ENCODE data around the gene BRIP1.

Gene BRIP1

DNA sequence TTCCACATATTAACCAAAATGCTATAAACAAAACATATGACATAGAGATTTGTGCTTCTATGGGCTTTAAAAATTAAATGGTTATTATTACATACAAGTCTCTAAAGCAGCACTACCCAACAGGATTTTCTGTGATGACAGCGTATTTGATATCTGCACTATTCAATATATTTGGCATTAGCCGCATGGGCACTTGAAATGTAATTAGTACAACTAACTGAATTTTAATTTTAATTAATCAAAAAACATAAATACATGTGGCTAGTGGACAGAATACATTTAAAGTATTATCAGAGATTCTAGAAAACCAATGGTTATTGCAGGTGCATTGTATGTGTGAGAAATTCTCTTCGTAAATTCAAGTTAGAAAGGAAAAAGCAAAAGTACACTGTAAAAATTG lies 45.9 kb downstream of the BRIP1 start:
- no peak overlapping the region for H2BK5ac ChIP-seq (ENCODE audit: low read depth, low read length, poor library complexity)
- H3K9ac ChIP-seq (ENCODE audit: low read length), result no peak overlapping the region
- no CpG with 5 or more reads among the region's 3 CpGs for WGBS (ENCODE audit: extremely low coverage, insufficient coverage, insufficient read length)
- no peaks in the 10 kb centered on the region for H3K4me1 ChIP-seq (ENCODE audit: control insufficient read depth in 1 of 2, insufficient read depth in 2 of 2, low read length in 2 of 2)
- H3K27me3 ChIP-seq (ENCODE audit: insufficient read depth, low read length), result no peaks in the 10 kb centered on the region
- no peak overlapping the region for H3K4ac ChIP-seq (ENCODE audit: low read depth, low read length)
- no peak overlapping the region for H3K4me3 ChIP-seq (ENCODE audit: low read depth, low read length)
- H3K4me2 ChIP-seq (ENCODE audit: low read length), result no peak overlapping the region
- H4K91ac ChIP-seq (ENCODE audit: low read depth, low read length), result no peak overlapping the region
- H2BK120ac ChIP-seq (ENCODE audit: insufficient read depth, low read length, poor library complexity), result no peak overlapping the region
- H3K9me3 ChIP-seq (ENCODE audit: insufficient read depth, low read depth, low read length), result no peaks in the 10 kb centered on the region
- H3K36me3 ChIP-seq (ENCODE audit: control insufficient read depth in 1 of 2, insufficient read depth in 2 of 2, low read length in 2 of 2), result peaks cover 3 to 6% of the 10 kb centered on the region in 2 experiments
- H3K14ac ChIP-seq (ENCODE audit: low read length), result no peak overlapping the region
- no peak overlapping the region for H4K8ac ChIP-seq (ENCODE audit: low read depth, low read length)
- H3K18ac ChIP-seq (ENCODE audit: low read length), result no peak overlapping the region
- H3K79me2 ChIP-seq (ENCODE audit: control insufficient read depth, insufficient read depth, low read length, poor library complexity), result no peaks in the 10 kb centered on the region
- DNase-seq, result no peak
- H3K23ac ChIP-seq (ENCODE audit: low read length), result no peak overlapping the region
- H3K79me1 ChIP-seq (ENCODE audit: low read length), result no peaks in the 10 kb centered on the region
- H2BK12ac ChIP-seq (ENCODE audit: low read length), result no peak overlapping the region
- H4K12ac ChIP-seq (ENCODE audit: low read depth, low read length), result no peak overlapping the region
- H2AFZ ChIP-seq (ENCODE audit: insufficient read depth, low read length, poor library complexity), result no peak overlapping the region
- H3K27ac ChIP-seq (ENCODE audit: low read depth, low read length), result no peak overlapping the region
- no peak overlapping the region for H2AK5ac ChIP-seq (ENCODE audit: low read length)

DNA sequence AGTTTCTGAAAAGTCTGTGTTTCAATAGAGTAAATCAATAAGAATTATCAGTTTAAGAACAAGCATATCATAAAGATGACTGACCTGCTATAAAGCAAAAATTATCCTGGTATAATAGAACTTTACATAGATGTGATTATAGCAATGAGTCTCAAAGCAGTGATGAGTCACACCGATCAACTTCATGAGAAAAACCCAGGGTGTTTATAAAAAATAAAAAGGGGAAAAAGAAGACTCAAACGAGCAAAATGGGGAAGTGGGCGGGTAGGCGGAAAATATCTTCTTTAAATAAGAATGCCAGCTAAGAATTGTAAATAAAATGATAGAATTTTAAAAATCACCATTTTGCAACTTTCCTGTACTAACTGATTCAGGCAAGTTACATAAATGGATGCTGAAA lies 46.8 kb downstream of the BRIP1 start:
- no peak overlapping the region for H2BK5ac ChIP-seq (ENCODE audit: low read depth, low read length, poor library complexity)
- no peak overlapping the region for H2BK12ac ChIP-seq (ENCODE audit: low read length)
- no peaks in the 10 kb centered on the region for H3K27me3 ChIP-seq (ENCODE audit: insufficient read depth, low read length)
- DNase-seq, result peak in 1 of 2 donors; percentile 7
- H2AK5ac ChIP-seq (ENCODE audit: low read length), result no peak overlapping the region
- H4K8ac ChIP-seq (ENCODE audit: low read depth, low read length), result no peak overlapping the region
- H2AFZ ChIP-seq (ENCODE audit: insufficient read depth, low read length, poor library complexity), result no peak overlapping the region
- H3K4me1 ChIP-seq (ENCODE audit: control insufficient read depth in 1 of 2, insufficient read depth in 2 of 2, low read length in 2 of 2), result no peaks in the 10 kb centered on the region
- H3K79me1 ChIP-seq (ENCODE audit: low read length), result no peaks in the 10 kb centered on the region
- H3K27ac ChIP-seq (ENCODE audit: low read depth, low read length), result no peak overlapping the region
- no peak overlapping the region for H4K12ac ChIP-seq (ENCODE audit: low read depth, low read length)
- no peak overlapping the region for H3K14ac ChIP-seq (ENCODE audit: low read length)
- H3K79me2 ChIP-seq (ENCODE audit: control insufficient read depth, insufficient read depth, low read length, poor library complexity), result no peaks in the 10 kb centered on the region
- H3K23ac ChIP-seq (ENCODE audit: low read length), result no peak overlapping the region
- H3K4ac ChIP-seq (ENCODE audit: low read depth, low read length), result no peak overlapping the region
- no peaks in the 10 kb centered on the region for H3K9me3 ChIP-seq (ENCODE audit: insufficient read depth, low read depth, low read length)
- H3K4me2 ChIP-seq (ENCODE audit: low read length), result no peak overlapping the region
- H3K9ac ChIP-seq (ENCODE audit: low read length), result no peak overlapping the region
- WGBS (ENCODE audit: extremely low coverage, insufficient coverage, insufficient read length), result no CpG with 5 or more reads among the region's 4 CpGs
- no peak overlapping the region for H3K18ac ChIP-seq (ENCODE audit: low read length)
- H2BK120ac ChIP-seq (ENCODE audit: insufficient read depth, low read length, poor library complexity), result no peak overlapping the region
- H3K4me3 ChIP-seq (ENCODE audit: low read depth, low read length), result no peak overlapping the region
- no peak overlapping the region for H4K91ac ChIP-seq (ENCODE audit: low read depth, low read length)
- H3K36me3 ChIP-seq (ENCODE audit: control insufficient read depth in 1 of 2, insufficient read depth in 2 of 2, low read length in 2 of 2), result peaks cover 2 to 6% of the 10 kb centered on the region in 2 experiments

DNA sequence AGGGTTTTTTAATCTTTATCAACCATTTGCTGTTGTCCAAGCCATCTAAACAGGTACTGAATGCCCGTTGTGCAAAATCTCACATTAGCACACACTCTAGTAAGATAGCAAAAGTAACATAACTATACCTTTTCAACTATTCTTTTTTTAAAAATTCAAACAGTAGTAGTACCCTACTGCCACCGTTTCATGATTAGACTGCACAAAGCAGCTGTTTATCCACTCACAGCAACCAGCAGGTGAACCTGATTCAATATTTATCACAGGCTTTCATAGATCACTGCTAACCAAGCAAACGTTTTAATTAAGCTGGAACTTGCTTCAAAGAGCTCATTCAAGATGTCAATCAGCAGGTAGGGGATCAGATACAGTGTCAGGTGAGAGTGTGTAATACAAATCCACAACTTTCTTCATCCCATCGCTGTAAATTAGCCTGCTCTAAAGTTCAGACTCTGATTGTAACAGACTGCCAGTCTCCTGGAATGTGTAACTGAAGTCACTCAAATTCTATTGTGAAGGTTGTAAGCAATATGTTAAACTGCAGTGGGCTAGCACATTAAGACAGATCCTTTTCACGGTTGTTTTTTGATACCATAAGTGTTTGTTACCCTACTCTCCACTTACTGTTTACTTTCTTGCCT lies 47.3 kb downstream of the BRIP1 start:
- Histone ChIP-seq H3K18ac (ENCODE audit: low read length) (no peak overlapping the region), H3K79me2 (ENCODE audit: control insufficient read depth, insufficient read depth, low read length, poor library complexity) (no peaks in the 10 kb centered on the region), H3K23ac (ENCODE audit: low read length) (no peak overlapping the region), H2AK5ac (ENCODE audit: low read length) (no peak overlapping the region), H4K8ac (ENCODE audit: low read depth, low read length) (no peak overlapping the region), H4K91ac (ENCODE audit: low read depth, low read length) (no peak overlapping the region), H4K12ac (ENCODE audit: low read depth, low read length) (no peak overlapping the region), H3K9me3 (ENCODE audit: insufficient read depth, low read depth, low read length) (no peaks in the 10 kb centered on the region), H3K36me3 (ENCODE audit: control insufficient read depth in 1 of 2, insufficient read depth in 2 of 2, low read length in 2 of 2) (peaks cover 5 to 7% of the 10 kb centered on the region in 2 experiments), H3K9ac (ENCODE audit: low read length) (no peak overlapping the region), H3K4me3 (ENCODE audit: low read depth, low read length) (no peak overlapping the region), H3K79me1 (ENCODE audit: low read length) (no peaks in the 10 kb centered on the region), H3K27me3 (ENCODE audit: insufficient read depth, low read length) (no peaks in the 10 kb centered on the region), H2BK12ac (ENCODE audit: low read length) (no peak overlapping the region), H3K27ac (ENCODE audit: low read depth, low read length) (no peak overlapping the region), H3K4me1 (ENCODE audit: control insufficient read depth in 1 of 2, insufficient read depth in 2 of 2, low read length in 2 of 2) (no peaks in the 10 kb centered on the region), H3K14ac (ENCODE audit: low read length) (no peak overlapping the region), H3K4ac (ENCODE audit: low read depth, low read length) (no peak overlapping the region), H2BK5ac (ENCODE audit: low read depth, low read length, poor library complexity) (no peak overlapping the region), H2AFZ (ENCODE audit: insufficient read depth, low read length, poor library complexity) (no peak overlapping the region), H3K4me2 (ENCODE audit: low read length) (no peak overlapping the region), H2BK120ac (ENCODE audit: insufficient read depth, low read length, poor library complexity) (no peak overlapping the region)
- no CpG with 5 or more reads among the region's 5 CpGs for WGBS (ENCODE audit: extremely low coverage, insufficient coverage, insufficient read length)
- no peak for DNase-seq

- no peaks in the 10 kb centered on the region for H3K4me1 ChIP-seq (ENCODE audit: control insufficient read depth in 1 of 2, insufficient read depth in 2 of 2, low read length in 2 of 2)
- H2BK12ac ChIP-seq (ENCODE audit: low read length), result no peak overlapping the region
- H2BK5ac ChIP-seq (ENCODE audit: low read depth, low read length, poor library complexity), result no peak overlapping the region
- no peak for DNase-seq
- no peak overlapping the region for H3K4me3 ChIP-seq (ENCODE audit: low read depth, low read length)
- no peak overlapping the region for H3K23ac ChIP-seq (ENCODE audit: low read length)
- H3K79me2 ChIP-seq (ENCODE audit: control insufficient read depth, insufficient read depth, low read length, poor library complexity), result no peaks in the 10 kb centered on the region
- no peak overlapping the region for H3K27ac ChIP-seq (ENCODE audit: low read depth, low read length)
- H2BK120ac ChIP-seq (ENCODE audit: insufficient read depth, low read length, poor library complexity), result no peak overlapping the region
- H3K79me1 ChIP-seq (ENCODE audit: low read length), result no peaks in the 10 kb centered on the region
- H3K14ac ChIP-seq (ENCODE audit: low read length), result no peak overlapping the region
- H3K9me3 ChIP-seq (ENCODE audit: insufficient read depth, low read depth, low read length), result no peaks in the 10 kb centered on the region
- H2AK5ac ChIP-seq (ENCODE audit: low read length), result no peak overlapping the region
- no peaks in the 10 kb centered on the region for H3K27me3 ChIP-seq (ENCODE audit: insufficient read depth, low read length)
- no peak overlapping the region for H4K12ac ChIP-seq (ENCODE audit: low read depth, low read length)
- H2AFZ ChIP-seq (ENCODE audit: insufficient read depth, low read length, poor library complexity), result no peak overlapping the region
- H3K4ac ChIP-seq (ENCODE audit: low read depth, low read length), result no peak overlapping the region
- H3K18ac ChIP-seq (ENCODE audit: low read length), result no peak overlapping the region
- no peak overlapping the region for H3K9ac ChIP-seq (ENCODE audit: low read length)
- no peak overlapping the region for H4K8ac ChIP-seq (ENCODE audit: low read depth, low read length)
- peaks cover 3 to 5% of the 10 kb centered on the region in 2 experiments for H3K36me3 ChIP-seq (ENCODE audit: control insufficient read depth in 1 of 2, insufficient read depth in 2 of 2, low read length in 2 of 2)
- H3K4me2 ChIP-seq (ENCODE audit: low read length), result no peak overlapping the region
- H4K91ac ChIP-seq (ENCODE audit: low read depth, low read length), result no peak overlapping the region
- no CpG with 5 or more reads among the region's 1 CpG for WGBS (ENCODE audit: extremely low coverage, insufficient coverage, insufficient read length)
Measured at GRCh38 chr17:61814485-61814884, 48.8 kb downstream of the BRIP1 start.
